Activated CD4-positive, alpha-beta T cell treated with anti-CD3 and anti-CD28 coated beads, Interleukin-2, amount 10 ng/mL, durations not matched to agents 7 days and 5 days (primary cell): Measurements from ENCODE around the gene LIPT2. TPM values are rescaled to one million over a fixed set of nuclear protein-coding genes. Genes with fewer than 3 reads are reported as not detected.

Experiments used
- total RNA-seq, 2 experiments: library from RNA; stranded (reverse); gene quantifications; one replicate each; pipeline ENCODE4 v1.2.3, GENCODE V29; 2021

LIPT2 gene
- total RNA-seq, 2 experiments from 2014 or later = 3.0 to 3.1 TPM

Other genes starting within 250 kb of the LIPT2 start
- not detected for gene P4HA3, start 182.1 kb downstream of the LIPT2 start, total RNA-seq
- 1 to 10 TPM; 8.4 to 9.9 TPM for gene PGM2L1, start 95.3 kb downstream of the LIPT2 start, total RNA-seq
- not detected for gene KCNE3, start 26.2 kb downstream of the LIPT2 start, total RNA-seq
- gene POLD3, start 98.9 kb upstream of the LIPT2 start, total RNA-seq = 10 to 100 TPM; 52.6 to 57.0 TPM
- gene CHRDL2, start 237.7 kb upstream of the LIPT2 start, total RNA-seq = not detected